HG03139 (cell line): ENCODE results near the gene CTXN2.

Source experiments
- ATAC-seq: cut with Tn5 transposase; IDR thresholded peaks from one replicate; pipeline ENCODE4 v1.9.1; 2021; ENCODE audit not compliant: unreplicated experiment

CTXN2 gene

GRCh38 chr15:48191574-48192225 lies at the start of gene CTXN2:
TSS of gene CTXN2 (plus strand) at chr15:48191665. CDS start at chr15:48201301, 9,636 bp downstream.
- no peak for ATAC-seq

DNA sequence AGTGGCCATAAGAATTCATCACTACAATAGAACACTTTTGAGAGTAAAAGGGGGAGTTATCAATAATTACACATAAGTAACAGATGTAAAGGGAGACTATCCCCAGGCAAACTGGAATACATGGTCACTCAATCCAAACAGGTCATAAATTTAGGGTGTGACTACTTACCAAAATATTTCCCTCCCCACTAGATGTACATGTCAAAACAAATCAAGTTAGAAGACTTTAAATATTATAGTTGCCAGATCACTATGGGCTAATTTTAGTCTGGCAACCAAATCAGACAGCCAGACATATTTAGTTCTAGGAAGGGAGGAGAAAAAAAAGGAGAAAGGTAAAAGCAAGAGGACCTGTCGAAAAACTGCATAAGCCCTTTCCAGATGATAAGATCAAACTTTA lies 47.6 kb upstream of the CTXN2 start:
- ATAC-seq, result no peak

DNA sequence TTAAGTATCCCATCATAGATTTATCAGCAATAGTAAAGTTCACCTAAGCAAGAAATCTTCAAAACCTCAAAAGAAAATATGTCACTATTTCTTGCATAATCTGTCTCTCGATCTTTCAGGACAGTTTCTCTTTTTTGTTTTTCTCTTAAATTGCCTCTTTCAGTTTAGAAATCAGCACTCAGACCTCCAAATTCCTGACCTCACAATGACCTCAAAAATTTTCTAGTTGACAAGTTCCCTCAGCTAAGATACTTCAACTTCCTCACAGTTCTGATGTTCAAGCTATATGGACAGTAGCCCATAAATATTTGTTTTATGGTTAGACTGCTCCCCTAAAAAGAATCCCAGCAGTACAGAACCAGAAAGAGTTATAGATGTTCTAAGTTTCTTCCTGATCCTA lies 46.6 kb upstream of the CTXN2 start:
- peak; percentile 43 for ATAC-seq

DNA sequence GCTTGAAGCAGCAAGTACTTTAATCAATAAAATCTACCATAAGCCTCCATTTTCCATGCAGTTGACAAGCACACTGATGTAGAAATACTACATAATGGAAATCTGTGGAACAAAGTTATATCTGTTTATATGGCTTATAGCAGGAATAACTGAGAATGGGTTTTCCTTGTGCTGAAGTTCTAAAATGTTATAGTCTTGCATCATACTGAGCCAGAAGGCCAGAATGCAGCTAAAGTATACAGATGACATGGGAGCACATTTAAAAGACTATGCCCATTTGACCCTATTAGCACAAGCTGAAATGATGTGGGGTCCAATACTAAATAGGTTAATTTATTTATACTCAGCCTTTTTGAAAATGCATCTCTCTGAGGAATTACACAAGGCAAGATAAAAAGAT lies 45.5 kb upstream of the CTXN2 start:
- ATAC-seq, result no peak

DNA sequence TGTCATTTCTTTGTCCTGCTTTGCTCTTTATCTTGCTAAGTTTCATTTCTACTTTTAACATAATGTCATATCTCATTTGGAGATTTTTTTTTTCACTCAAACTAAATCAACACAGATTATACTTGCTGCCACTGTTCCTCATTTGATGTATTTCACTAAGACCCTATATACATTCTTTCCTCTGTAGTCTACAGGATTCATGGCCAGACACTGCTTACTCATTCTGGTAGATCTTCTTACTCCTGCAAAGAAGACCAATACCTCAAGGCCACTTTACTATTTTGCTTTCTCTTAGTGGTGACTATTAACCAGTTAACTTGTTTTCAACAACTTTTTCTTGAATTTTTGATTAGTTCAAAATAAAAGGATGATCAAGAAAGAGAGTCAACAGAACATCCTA lies 44.1 kb upstream of the CTXN2 start:
- no peak for ATAC-seq

DNA sequence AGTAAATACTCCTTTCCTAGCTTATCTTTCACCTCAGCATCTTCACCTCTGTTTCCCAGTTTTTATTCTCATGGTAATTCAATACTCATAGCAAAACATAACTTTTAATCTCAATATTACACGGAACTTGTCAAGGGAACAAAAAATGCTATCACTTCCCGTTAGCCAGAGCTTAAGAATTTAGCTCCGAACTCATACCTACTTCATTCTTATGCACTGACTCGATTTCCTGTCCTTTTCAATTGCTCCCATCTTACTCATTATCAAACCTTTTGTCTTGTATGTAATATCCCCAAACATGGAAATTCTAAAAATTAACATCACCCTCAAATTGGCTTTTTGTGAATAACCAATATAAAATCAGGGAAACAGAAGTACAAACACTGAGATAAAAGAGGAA lies 41.6 kb upstream of the CTXN2 start:
- ATAC-seq, result no peak

GRCh38 chr15:48153526-48153925 lies 37.9 kb upstream of the CTXN2 start:
- no peak for ATAC-seq

- ATAC-seq, result no peak
Measured at GRCh38 chr15:48168616-48169015, 22.8 kb upstream of the CTXN2 start.

GRCh38 chr15:48170981-48171380 lies 20.5 kb upstream of the CTXN2 start:
- no peak for ATAC-seq

- no peak for ATAC-seq
Measured at GRCh38 chr15:48175126-48175525, 16.3 kb upstream of the CTXN2 start.

GRCh38 chr15:48176112-48176511 lies 15.4 kb upstream of the CTXN2 start:
- ATAC-seq, result no peak

DNA sequence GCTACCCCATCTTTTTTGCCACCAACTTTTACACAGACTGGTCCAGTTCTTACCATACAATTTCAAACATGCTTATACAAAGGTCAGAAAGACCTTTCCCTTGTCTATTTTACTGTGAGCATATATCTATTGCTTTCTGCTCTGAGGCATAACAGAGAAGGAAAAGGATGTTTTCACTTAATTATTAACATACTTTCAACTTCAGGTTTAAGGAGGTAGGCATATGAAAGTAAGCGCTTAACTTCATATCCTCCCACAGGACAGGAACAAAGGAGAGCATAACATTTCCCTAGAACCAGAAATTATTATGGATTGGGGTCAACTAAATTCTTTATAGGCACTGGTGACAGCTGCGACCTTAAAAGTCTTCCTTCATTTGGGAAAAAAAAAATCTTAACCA lies 14.5 kb upstream of the CTXN2 start:
- ATAC-seq, result peak; percentile 38

DNA sequence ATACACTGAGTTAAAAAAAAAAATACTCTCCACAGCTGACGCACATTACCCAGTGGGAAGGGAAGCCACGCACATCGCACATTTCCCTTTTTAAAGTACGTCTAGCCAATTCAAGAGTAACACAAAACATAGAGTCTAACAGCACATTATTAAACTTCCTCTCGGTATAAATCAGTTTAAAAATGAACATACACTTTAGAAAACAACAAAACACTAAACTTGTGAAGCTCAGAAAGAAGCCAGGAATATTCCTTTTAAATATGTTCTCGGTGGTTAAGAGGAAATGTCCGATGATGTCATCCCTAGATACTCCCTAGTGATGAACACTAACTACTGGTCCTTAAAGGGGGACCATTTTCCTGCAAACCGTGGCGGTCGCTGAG lies 14.1 kb upstream of the CTXN2 start:
- peak; percentile 47 for ATAC-seq

- ATAC-seq, result peak; percentile 74
Measured at GRCh38 chr15:48177766-48178647, 13.5 kb upstream of the CTXN2 start, which contains the start of gene MYEF2. TSS of gene MYEF2 (minus strand) at chr15:48178295. CDS start at chr15:48178237, 58 bp downstream.

DNA sequence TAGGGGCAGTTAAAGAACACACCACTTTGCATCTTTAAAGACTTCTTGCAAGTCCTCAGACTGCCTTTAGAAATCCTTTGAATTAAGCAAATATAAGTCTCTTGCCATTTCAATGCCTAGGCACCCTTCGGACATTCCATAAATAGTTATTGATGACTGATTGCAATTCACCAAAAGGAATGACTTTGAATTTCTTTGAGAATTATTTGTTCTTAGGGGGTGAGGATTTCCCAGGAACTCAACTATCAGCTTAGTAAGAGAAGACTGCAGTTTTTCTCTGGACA lies 12.9 kb upstream of the CTXN2 start:
- ATAC-seq, result no peak

DNA sequence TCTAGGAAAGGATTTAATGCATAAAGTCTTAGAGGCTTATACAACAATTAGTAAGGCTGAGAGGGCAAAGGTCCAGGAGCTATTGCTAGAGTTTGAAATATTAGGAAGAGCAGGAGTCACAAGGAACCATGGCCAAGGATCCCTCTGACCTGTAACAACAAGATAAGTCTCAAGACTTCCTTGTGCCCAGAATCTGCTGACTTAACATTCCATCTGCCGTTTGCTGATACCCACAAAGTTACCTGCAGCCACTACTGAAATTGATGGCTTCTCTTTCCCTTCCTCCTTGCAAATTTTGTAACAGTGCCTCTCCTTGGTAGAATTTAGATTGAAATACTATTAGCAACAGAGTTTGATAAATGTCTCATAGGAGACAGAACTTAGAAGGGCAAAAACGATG lies 8.7 kb upstream of the CTXN2 start:
- ATAC-seq, result no peak

DNA sequence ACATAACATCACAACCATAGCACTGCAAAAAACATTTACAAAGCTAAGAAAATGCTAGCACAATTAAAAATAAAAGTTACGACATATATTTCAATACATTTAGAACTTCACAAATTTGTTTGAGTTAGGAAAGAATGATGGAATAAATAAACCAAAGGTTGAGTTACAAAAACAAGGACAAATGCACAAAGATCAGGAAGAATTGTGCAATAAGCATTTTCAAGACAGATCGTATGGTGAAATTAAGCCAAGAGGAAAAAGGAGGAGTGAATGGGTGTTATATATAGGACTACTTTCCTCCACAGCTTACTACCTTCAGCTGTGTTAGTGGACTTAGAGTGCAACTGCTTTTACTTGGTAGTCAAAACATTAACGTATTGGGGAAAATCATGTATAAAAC lies 5.9 kb upstream of the CTXN2 start:
- no peak for ATAC-seq

DNA sequence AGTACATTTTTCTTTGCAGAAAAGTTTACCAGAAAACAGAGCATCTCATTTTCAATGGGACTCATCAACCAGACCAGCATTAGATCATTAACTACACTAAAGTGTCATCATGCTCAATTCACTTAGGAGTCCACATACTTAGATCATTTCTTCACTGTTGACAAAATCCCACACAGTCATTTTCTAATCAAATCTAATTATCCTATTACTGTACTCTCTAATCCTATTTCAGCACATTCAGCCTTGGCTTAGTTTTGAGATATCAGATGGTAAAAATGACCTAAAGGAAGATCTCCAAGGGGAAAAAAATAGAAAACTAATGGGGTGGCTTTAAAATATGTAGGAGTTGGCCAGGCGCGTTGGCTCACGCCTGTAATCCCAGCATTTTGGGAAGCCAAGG lies 5.2 kb upstream of the CTXN2 start:
- ATAC-seq, result no peak

- ATAC-seq, result no peak
Measured at GRCh38 chr15:48190932-48191573, 412 bp upstream of the CTXN2 start.

GRCh38 chr15:48202068-48202467 lies 10.6 kb downstream of the CTXN2 start:
- ATAC-seq, result no peak

- no peak for ATAC-seq
Measured at GRCh38 chr15:48205981-48206380, 14.5 kb downstream of the CTXN2 start, which contains the start of gene SLC12A1. TSS of gene SLC12A1 (plus strand) at chr15:48206302. CDS start at chr15:48207720, 1,418 bp downstream.

- no peak for ATAC-seq
Measured at GRCh38 chr15:48221261-48221660, 29.8 kb downstream of the CTXN2 start.
